Ishikawa (cell line): ENCODE results near the gene ADGRF4.

Source experiments
- CEBPB ChIP-seq: IDR thresholded peaks from 2 replicates; pipeline ENCODE4 v1.6.1; 2012
- EP300 ChIP-seq: IDR thresholded peaks from 2 replicates; pipeline ENCODE4 v1.6.1; 2012; ENCODE audit warnings: borderline replicate concordance
- RAD21 ChIP-seq: IDR thresholded peaks from 2 replicates; pipeline ENCODE4 v1.6.1; 2012; ENCODE audit warnings: low read depth
- TF ChIP-seq, protein P1 (sequence below): IDR thresholded peaks from 2 replicates; pipeline ENCODE4 v1.6.1; 2012

DNA sequence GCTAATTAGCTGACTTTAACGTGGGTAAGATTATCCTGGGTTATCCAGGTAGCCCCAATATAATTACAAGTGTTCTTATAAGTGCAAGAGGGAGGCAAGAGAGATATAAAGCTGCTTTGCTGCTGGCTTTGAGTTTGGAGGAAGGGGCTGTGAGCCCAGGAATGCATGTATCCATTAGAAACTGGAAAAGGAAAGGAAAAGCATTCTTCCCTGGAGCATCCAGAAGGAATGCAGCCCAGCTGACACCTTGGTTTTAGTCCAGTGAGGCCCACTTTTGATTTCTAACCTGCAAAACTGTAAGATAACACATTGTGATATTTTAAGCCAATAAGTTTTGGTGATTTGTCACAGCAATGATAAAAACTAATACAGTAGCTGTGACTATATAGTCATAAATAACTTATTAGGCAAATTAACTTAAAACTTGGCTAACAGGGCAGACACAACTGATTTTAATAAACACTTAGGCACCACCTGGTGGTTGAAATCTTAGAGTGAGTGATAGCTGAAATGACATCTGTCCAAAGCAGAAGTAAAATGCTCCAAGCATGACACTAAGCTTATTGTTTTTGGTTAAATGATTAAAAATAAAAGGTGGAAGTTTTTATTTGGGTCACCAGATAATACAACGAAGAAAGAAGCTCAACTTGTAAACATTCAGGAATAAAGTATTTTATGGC is 35.6 kb downstream of the ADGRF4 start:
- TF ChIP-seq RAD21 = peak; percentile 63
- no peak for TF ChIP-seq EP300
- TF ChIP-seq, protein P1, sequence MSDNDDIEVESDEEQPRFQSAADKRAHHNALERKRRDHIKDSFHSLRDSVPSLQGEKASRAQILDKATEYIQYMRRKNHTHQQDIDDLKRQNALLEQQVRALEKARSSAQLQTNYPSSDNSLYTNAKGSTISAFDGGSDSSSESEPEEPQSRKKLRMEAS = no peak
- no peak for TF ChIP-seq CEBPB
